Measurements from ENCODE around the gene GOLT1A. TPM values are rescaled to one million over a fixed set of nuclear protein-coding genes. Genes with fewer than 3 reads are reported as not detected.

Gene GOLT1A
- total and polyA plus RNA-seq, 10 of the 15 experiments (the other 5 are each of a cell fraction or from before 2014, with no cell fraction given) = 0.09 to 0.46 TPM; not detected in 8

GRCh38 chr1:204180133-204180532 is 33.7 kb downstream of the GOLT1A start:
- FAIRE-seq = no peak
- Histone ChIP-seq H3K79me2 (ENCODE audit: control insufficient read depth, insufficient read depth, low read length) (no peaks in the 10 kb centered on the region), H3K4me1 (ENCODE audit: control insufficient read depth, insufficient read depth, low read length) (no peaks in the 10 kb centered on the region), H2AFZ (ENCODE audit: control insufficient read depth, low read depth, low read length) (no peak overlapping the region), H4K20me1 (ENCODE audit: control insufficient read depth, insufficient read depth) (no peaks in the 10 kb centered on the region), H3K4me2 (ENCODE audit: control insufficient read depth, insufficient read depth) (no peak overlapping the region), H3K27ac (ENCODE audit: control insufficient read depth, insufficient read depth) (no peak overlapping the region), H3K9ac (ENCODE audit: control insufficient read depth, insufficient read depth, low read length) (no peak overlapping the region), H3K9me3 (replicated peaks; ENCODE audit: control insufficient read depth, insufficient read depth, low read length) (no peaks in the 10 kb centered on the region), H3K36me3 (ENCODE audit: control insufficient read depth in 2 of 2, insufficient read depth in 2 of 2, low read length in 1 of 2) (no peaks in the 10 kb centered on the region), H3K27me3 (replicated peaks in 1 of 2; ENCODE audit: control insufficient read depth in 2 of 2, insufficient read depth in 2 of 2, low read length in 1 of 2) (peaks cover 1 to 2% of the 10 kb centered on the region in 2 experiments; a peak in 3 of 4 replicates), H3K4me3 (no peak overlapping the region)
- SMC1A ChIA-PET (ENCODE audit: uncharacterized antibody, unreplicated experiment) = no interaction called here
- no TSS peak for BruUV-seq (replicated peaks)
- 16% methylated on average over 6 of the region's 6 CpGs for WGBS (ENCODE audit: insufficient coverage, insufficient replicate concordance, low lambda C conversion rate, missing lambda C conversion rate)
- in situ Hi-C loops (cut with MboI) = no loop called here
- no peak for DNase-seq (ENCODE audit: low read depth, low spot score)
- RAD21 ChIA-PET (ENCODE audit: unreplicated experiment) = interaction anchor here (0.7 kb wide), 1 partner anchor 457 kb away, joined by 3 read pairs; no protein-coding TSS in a partner anchor
- POLR2A ChIA-PET = no interaction called here
- TF ChIP-seq PAX8 (IDR thresholded peaks at IDR 0.05) = no peak
- TF ChIP-seq, protein P1, sequence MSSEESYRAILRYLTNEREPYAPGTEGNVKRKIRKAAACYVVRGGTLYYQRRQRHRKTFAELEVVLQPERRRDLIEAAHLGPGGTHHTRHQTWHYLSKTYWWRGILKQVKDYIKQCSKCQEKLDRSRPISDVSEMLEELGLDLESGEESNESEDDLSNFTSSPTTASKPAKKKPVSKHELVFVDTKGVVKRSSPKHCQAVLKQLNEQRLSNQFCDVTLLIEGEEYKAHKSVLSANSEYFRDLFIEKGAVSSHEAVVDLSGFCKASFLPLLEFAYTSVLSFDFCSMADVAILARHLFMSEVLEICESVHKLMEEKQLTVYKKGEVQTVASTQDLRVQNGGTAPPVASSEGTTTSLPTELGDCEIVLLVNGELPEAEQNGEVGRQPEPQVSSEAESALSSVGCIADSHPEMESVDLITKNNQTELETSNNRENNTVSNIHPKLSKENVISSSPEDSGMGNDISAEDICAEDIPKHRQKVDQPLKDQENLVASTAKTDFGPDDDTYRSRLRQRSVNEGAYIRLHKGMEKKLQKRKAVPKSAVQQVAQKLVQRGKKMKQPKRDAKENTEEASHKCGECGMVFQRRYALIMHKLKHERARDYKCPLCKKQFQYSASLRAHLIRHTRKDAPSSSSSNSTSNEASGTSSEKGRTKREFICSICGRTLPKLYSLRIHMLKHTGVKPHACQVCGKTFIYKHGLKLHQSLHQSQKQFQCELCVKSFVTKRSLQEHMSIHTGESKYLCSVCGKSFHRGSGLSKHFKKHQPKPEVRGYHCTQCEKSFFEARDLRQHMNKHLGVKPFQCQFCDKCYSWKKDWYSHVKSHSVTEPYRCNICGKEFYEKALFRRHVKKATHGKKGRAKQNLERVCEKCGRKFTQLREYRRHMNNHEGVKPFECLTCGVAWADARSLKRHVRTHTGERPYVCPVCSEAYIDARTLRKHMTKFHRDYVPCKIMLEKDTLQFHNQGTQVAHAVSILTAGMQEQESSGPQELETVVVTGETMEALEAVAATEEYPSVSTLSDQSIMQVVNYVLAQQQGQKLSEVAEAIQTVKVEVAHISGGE (CRISPR knock-in tag; IDR thresholded peaks at IDR 0.05) = no peak
- no peak for TF ChIP-seq NFXL1 (IDR thresholded peaks at IDR 0.05; ENCODE audit: borderline replicate concordance)
- TF ChIP-seq IRF5 (IDR thresholded peaks at IDR 0.05; ENCODE audit: borderline replicate concordance) = no peak
- no peak for TF ChIP-seq NFYB (IDR thresholded peaks at IDR 0.05; ENCODE audit: insufficient read depth, low read depth, low read length)
- TF ChIP-seq SMC3 (IDR thresholded peaks at IDR 0.05; ENCODE audit: borderline replicate concordance, low read length) = no peak
- TF ChIP-seq BHLHE40 (IDR thresholded peaks at IDR 0.05; ENCODE audit: borderline replicate concordance in 1 of 2, low read depth in 2 of 2, low read length in 1 of 2) = no peak
- intact Hi-C loops (cut with micrococcal nuclease; ENCODE audit: unreplicated experiment) = no loop called here
- CTCF ChIA-PET = interaction anchor here (1.6 to 2.1 kb wide), 2 partner anchors 26 to 184 kb away, joined by 4 to 7 read pairs; no protein-coding TSS in a partner anchor
- ATAC-seq = no peak
